GM19239 (cell line): ENCODE measurements around the gene CFB.
"Not testable (repeated sequence)": the region's sequence is repeated elsewhere in the genome, so short reads cannot be mapped to it uniquely, and the experiment has no call there.

ENCODE experiments used
- DNase-seq: peaks from one replicate; pipeline ENCODE4 v3.0.0; 2011; ENCODE audit warnings: low spot score; ENCODE audit not compliant: insufficient read length
- FAIRE-seq: peaks from 2 replicates; lab custom pipeline; 2011; peaks lifted over from hg19 to GRCh38; lab: Jason Lieb, UNC

The CFB gene

DNA sequence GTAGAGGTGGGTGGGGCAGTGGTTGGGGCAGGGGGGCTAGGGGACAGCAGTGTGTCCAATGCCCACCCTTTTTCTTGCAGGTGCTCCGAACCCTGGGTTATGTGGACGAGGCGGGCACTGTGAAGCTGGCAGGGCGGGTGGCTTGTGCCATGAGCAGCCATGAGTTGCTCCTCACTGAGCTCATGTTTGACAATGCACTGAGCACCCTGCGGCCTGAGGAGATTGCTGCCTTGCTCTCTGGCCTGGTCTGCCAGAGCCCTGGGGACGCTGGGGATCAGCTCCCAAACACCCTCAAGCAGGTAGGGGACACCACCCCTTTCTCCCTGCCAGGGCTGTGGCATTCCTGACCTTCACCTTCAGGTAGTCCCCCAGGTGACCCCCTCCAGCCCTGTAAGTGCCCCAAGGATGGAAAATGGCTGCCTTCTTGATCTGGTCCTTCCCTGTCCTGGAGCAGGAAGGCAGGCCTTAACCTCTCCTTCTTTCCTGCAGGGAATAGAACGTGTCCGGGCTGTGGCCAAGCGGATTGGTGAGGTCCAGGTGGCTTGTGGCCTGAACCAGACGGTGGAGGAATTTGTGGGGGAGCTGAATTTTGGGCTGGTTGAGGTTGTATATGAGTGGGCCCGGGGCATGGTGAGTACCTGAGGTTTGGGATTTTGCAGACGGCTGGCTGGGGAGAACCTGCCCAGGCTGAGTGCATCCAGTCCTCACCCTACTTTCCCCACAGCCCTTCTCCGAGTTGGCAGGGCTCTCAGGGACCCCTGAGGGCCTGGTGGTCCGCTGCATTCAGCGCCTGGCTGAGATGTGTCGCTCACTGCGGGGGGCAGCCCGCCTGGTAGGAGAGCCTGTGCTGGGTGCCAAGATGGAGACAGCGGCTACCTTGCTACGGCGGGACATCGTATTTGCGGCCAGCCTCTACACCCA lies 23.2 kb downstream of the CFB start:
- FAIRE-seq = no peak

DNA sequence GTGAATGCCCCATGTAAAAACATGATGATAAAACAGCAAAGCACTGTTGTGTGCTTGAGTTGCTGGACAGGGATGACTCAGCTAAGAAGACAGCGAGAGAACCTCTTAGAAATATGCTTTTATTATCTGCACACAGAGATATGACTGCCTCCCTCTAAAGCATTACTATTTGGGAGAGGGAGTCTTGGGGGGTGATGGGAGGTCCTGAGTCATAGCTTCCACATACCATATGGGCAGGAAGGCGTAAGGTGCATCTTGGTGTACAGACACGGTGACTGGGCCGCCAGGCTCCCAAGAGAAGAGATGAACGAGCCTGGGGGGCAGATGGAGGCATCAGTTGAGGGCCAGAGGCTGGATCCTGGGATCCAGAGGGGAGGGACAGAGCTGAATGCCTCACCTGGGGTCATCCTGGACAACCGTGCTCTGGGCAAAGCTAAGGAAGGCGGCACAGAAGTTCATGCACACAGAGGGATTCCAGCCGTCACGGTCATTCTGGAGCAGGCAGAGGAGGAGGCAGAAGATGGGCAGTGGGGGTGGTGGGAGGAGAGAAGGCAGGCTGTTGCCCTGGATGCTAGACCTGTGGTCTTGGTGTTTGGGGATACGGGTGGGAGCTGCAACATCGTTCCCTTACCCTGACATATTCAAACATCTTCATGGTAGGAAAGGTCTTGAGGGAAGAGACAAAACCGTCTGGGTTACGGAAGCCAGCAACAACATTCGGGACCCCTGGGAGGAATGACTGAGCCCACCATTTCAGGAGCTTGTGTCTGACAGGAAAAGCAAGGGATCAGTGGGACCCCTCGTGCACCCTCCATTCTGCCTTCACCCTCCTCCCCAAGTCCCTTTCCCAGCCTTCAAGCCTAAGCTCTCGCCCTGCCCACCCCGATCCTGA lies 24.1 kb downstream of the CFB start:
- no peak for FAIRE-seq
- DNase-seq = no peak

More for the DNA sequence above, 23.2 kb downstream of the CFB start:
- DNase-seq = no peak

DNA sequence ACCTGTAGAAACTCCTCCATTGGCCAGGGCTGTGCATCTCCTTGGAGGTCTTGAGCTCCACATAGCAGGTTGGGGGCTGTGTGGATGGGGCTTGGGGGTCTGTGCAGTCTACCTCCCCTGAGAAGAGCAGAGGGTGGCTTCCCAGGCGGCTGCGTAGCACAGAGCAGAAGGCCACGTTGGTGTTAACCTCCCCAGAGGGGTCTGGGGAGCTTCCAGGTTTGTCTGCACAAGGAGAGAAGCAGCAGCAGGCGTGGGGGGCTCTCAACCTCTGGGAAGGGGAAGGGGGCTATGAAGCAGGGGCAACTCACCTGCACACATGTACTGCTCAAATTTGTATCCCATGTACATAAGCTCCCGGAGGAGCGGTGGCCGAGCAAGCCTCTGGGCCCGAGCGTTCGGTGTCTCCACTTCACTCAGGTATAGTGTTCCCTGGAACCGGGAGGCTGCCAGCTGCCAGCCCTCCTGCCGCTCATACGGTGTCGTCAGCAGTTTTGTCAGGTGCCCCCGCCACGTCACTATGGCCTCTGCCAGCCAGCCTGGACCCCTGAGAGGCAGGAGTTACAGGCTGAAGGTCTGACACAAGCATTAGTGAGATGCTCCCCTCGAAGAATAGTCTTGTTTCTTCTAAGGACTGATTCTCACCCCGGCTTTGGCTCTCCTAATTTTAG lies 24.8 kb downstream of the CFB start:
- FAIRE-seq (no peak), DNase-seq (no peak)

DNA sequence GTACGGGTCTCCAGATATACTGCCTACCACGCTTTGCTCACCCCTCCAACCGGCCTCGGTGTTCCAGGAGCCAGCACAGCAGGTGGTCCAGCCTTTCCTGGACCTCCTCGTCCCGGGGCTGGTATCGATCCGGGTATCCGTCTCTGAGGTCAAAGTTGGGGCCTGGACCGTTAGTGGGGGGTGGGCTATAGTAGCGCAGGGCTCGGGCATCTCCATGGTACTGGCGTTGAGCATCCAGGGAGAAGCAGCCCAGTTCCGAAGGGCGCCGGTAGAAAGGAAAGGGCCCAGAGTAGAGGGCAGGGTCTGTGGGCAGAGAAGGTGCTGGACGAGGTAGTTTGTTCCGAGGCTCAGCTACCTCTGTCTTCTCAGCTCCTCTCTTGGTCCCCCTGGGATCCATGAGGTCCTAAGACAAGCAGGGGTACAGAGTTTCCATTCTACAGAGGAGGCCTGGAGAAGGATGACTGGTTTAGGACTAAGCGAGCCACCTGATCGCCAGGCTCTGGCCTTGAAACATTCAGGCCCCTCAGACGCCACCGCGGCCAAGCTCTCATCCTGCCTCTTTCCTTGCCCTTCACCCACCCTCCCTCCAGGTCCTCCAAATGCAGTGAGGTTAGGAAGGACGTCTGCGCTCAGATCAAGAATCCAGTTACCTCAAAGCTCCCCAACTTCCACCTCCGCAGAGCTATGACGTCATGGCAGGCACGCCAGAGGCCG lies 25.5 kb downstream of the CFB start:
- FAIRE-seq = no peak
- no peak for DNase-seq

DNA sequence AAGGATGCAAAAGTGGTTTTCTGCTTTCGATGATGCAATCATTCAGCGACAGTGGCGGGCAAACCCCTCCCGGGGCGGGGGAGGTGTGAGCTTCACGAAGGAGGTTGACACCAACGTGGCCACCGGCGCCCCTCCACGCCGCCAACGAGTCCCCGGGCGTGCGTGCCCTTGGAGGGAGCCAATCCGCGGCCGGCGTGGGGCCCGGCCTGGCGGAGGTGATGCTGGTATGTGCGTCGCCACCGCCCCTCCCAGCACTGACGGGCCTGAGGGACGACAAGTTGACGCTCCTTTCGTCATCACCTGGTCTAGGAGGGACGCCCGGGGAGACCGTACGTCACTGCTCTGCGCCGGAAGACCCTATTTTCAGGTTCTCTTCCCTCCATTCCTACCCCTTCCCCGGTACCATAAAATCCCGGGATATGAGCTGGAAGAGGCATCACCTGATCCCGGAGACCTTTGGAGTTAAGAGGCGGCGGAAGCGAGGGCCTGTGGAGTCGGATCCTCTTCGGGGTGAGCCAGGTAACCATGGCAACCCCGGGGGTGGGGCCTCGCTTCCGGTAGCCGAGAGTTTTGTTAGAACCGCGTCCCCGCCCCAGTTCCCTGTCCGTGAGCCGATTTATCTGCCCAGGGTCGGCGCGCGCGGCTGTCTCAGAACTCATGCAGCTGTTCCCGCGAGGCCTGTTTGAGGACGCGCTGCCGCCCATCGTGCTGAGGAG lies 26.3 kb downstream of the CFB start, which contains the start of gene DXO:
Gene DXO (minus strand): TSS at position 146 of the 716 bp plus-strand sequence. CDS start 463 bp downstream, outside the sequence.
- FAIRE-seq = peak; percentile 92
- DNase-seq = peak; percentile 98

DNA sequence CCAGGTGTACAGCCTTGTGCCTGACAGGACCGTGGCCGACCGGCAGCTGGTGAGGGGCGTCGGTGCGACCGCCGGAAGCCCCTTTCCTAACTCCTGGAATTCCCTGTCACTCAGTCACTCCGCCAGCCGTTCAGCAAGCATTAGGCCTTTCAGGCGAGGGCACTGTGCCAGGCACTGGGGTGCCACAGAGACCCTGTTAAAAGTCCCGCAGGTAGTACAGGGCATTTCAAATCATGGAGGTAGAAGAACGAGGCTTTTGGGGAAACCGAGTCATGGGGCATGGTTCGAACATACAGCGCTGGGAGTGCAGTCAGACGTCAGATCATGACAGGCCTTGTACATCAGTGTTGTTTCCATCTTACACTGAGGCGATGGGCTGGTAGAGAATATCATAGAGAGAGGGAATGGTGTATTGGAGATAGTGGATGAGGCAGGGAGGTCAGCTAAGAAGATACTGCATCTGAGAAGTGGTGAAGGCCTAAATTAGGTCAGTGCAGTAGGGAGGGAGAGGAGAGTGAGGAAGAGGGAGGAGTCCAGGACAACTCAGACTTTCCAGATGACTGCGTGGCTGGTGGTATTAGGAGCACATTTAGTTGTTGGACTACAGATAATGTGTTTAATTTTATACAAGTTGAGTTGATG lies 26.9 kb downstream of the CFB start:
- FAIRE-seq (no peak), DNase-seq (no peak)

DNA sequence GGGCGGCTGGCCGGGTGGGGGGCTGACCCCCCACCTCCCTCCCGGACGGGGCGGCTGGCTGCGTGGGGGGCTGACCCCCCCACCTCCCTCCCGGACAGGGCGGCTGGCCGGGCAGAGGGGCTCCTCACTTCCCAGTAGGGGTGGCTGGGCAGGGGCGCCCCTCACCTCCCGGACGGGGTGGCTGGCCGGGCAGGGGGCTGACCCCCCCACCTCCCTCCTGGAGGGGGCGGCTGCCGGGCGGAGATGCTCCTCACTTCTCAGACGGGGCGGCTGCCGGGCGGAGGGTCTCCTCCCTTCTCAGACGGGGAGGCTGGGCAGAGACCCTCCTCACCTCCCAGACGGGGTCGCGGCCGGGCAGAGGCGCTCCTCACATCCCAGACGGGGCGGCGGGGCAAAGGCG lies 30.2 kb downstream of the CFB start:
- not testable (repeated sequence) for FAIRE-seq, DNase-seq

DNA sequence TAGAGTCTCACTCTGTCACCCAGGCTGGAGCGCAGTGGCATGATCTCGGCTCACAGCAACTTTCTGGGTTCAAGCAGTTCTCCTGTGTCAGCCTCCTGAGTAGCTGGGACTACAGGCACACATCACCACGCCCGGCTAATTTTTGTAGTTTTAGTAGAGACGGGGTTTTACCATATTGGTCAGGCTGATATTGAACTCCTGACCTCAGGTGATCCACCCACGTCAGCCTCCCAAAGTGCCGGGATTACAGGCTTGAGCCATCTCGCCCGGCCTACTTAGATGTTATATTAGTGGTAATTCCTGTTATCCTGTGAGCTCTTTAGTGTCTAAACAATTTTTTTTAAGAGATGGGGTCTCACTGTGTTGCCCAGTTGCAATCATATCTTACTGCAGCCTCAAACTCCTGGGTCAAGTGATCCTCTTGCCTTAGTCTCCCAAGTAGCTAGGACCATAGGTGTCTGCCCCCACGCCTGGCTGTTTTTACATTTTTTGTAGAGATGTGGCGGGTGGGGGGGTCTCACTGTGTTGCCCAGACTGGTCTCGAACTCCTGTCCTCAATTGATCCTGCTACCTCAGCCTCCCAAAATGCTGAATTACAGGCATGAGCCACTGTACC lies 32.0 kb downstream of the CFB start:
- no peak for DNase-seq
- FAIRE-seq = no peak

DNA sequence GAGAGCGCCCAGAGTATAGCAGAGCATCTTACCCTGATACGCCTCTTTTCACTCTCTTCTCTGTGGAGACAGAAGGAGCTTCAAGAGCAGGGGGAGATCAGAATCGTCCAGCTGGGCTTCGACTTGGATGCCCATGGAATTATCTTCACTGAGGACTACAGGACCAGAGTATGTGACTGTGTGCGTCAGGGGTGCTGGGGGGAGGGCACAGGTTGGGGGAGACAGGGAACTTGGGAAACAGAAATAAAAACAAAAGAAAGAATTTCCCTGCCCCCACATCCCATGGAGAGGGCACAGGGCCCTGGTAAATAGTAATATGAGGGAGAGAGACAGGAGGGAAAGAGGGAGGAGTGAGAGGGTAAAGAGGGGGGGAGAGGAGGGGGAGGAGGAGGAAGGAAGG lies 32.9 kb downstream of the CFB start:
- FAIRE-seq = no peak
- DNase-seq = no peak

DNA sequence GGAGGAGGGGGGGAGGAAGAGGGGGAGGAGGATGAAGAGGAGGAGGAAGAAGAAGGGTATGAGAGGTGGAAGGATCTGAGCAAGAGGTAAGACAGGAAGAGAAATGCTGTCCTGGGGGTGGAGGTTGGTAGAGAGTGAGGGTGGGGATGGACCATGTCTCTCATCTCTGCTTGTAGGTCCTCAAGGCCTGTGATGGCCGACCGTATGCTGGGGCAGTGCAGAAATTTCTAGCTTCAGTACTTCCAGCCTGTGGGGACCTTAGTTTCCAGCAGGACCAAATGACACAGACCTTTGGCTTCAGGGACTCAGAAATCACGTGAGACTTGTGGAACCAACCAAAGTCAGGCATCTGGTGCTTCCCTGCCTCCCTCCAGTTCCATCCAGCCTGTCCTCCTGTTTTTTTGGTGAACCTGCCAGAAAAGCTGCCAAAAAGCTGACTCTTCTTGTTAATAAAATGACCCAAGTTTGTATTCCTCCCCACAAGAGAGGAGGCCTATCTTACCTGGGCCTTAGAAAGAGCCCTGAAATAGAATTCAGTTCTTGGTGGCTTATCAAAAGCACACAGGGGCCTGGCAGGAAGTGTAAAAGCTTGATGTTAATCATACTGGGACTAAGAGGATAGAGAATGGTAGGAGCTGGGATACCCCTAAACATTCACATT lies 33.5 kb downstream of the CFB start:
- DNase-seq (no peak), FAIRE-seq (no peak)

DNA sequence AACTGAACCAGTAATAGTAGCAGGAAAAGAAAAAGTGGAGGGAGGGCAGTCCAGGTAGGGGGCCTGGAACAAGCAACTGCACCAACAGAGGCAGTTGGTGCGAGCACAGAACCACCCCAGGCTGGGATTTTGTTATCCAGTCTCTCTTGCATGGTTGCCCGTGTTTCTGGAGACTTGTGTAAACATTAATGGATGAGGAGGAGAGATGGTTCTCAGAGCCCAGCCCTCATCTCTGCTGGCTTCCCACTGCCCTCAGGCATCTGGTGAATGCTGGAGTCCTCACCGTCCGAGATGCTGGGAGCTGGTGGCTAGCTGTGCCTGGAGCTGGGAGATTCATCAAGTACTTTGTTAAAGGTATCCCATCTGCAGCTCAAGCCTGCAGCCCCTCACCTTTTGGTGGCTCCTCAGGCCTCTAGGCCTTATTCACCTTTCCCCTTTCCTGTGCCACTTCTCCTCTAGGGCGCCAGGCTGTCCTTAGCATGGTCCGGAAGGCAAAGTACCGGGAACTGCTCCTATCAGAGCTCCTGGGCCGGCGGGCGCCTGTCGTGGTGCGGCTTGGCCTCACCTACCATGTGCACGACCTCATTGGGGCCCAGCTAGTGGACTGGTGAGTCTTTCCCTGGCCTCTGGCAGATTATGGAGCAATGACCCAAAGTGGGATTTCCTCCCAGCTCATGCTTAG lies 34.4 kb downstream of the CFB start:
- not testable (repeated sequence) for FAIRE-seq, DNase-seq

DNA sequence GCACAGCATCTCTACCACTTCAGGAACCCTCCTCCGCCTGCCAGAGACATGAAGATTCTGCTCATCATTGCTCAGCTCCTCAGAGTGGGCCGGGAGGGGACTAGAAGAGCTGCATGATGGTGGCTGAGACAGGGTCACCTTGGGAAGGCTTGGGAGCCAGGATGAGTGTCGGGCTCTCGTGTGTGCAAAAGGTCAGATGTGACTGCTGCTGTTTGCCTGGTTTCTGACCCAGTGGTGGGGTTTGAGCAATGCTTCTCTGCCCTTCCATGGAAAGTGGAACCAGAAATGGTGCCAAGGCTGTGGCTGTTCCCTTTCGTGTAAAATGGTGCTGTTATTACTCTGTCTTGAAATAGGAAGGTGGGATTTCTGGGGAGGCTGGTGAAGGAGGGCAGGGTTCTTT lies 35.1 kb downstream of the CFB start:
- FAIRE-seq, DNase-seq: not testable (repeated sequence)

DNA sequence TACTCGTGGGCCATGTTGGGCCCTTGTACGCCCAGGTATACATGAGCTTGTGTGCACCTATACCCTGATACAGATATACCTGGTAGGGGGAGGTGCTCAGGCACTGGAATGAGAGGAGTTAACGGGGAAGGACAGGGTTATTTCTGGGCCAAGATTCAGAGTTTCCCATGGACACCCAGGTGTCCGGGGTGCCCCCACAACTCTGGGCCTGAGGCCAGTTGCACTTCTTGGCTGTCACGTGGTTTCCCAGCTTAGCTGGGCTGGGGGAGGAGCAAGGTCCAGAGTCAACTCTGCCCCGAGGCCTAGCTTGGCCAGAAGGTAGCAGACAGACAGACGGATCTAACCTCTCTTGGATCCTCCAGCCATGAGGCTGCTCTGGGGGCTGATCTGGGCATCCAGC lies 35.8 kb downstream of the CFB start, which contains the start of gene C4A:
Gene C4A (plus strand): TSS at position 314 of the 400 bp plus-strand sequence. CDS start 51 bp downstream, at position 365.
- not testable (repeated sequence) for FAIRE-seq, DNase-seq

DNA sequence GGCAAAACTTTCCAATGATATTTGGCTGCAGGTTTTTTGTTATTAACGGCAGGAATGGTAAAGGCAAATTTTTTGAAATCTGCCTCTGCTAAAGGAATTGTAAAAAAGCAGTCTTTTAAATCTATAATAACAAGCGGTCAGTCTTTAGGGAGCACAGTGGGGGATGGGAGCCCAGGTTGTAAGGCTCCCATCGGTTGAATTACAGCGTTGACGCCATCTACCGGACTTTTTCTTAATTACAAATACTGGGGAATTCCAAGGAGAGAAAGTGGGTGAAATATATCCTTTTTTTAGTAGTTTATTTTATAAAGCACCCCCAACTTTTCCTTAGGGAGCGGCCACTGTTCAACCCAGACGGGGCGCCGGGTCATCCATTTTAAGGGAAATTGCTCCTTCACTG lies 43.5 kb downstream of the CFB start:
- FAIRE-seq, DNase-seq: not testable (repeated sequence)

DNA sequence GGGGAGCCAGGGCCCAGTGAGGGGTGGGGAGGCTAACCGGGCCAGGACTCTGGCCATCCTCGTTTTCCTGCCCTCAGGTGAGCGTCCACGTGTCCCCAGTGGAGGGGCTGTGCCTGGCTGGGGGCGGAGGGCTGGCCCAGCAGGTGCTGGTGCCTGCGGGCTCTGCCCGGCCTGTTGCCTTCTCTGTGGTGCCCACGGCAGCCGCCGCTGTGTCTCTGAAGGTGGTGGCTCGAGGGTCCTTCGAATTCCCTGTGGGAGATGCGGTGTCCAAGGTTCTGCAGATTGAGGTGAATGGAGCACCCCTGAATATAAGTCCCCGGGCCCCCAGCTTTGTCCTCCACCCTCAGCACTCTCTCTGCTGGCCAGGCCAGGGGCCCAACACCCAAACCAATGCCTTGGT lies 48.5 kb downstream of the CFB start:
- DNase-seq, FAIRE-seq: not testable (repeated sequence)

DNA sequence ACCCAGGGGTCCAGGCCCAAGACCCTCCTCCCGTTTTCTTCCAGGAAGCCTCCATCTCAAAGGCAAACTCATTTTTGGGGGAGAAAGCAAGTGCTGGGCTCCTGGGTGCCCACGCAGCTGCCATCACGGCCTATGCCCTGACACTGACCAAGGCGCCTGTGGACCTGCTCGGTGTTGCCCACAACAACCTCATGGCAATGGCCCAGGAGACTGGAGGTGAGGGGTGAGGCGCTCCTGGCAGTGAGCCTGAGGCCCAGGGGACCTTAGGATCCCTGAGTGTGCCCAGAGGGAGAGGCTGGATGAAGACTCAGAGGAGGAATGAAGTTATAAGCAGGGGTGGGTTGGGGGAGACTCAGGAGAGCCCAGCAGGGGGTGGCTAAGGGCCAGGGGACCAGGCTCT lies 50.5 kb downstream of the CFB start:
- not testable (repeated sequence) for FAIRE-seq, DNase-seq
